Peyer's patch (tissue), 4 donors: ENCODE results near the gene SCAI.

ENCODE experiments used
- CTCF ChIP-seq, 6 experiments: fragments of 450-650 bp in 4 of 6; fragments of 200-600 bp in 2 of 6; sonication (generic) in 1 of 6; IDR thresholded peaks; one replicate each; pipeline ENCODE4 v1.5.1; 2017 to 2019; ENCODE audit warnings: antibody characterized with exemption in 6 of 6, mild to moderate bottlenecking in 3 of 6, moderate library complexity in 1 of 6
- POLR2A ChIP-seq, 2 donors: fragments of 450-650 bp; IDR thresholded peaks; one replicate each; pipeline ENCODE4 v1.5.1; 2017; ENCODE audit warnings: antibody characterized with exemption in 2 of 2, mild to moderate bottlenecking in 2 of 2, moderate library complexity in 2 of 2

GRCh38 chr9:125103021-125103420 lies 40.3 kb downstream of the SCAI start:
- TF ChIP-seq CTCF (IDR thresholded peaks at IDR 0.05), result no peak
- TF ChIP-seq POLR2A (IDR thresholded peaks at IDR 0.05), result no peak
